Measurements from ENCODE around the gene MIS18A.
"Not testable (repeated sequence)": the region's sequence is repeated elsewhere in the genome, so short reads cannot be mapped to it uniquely, and the experiment has no call there.

The MIS18A gene

DNA sequence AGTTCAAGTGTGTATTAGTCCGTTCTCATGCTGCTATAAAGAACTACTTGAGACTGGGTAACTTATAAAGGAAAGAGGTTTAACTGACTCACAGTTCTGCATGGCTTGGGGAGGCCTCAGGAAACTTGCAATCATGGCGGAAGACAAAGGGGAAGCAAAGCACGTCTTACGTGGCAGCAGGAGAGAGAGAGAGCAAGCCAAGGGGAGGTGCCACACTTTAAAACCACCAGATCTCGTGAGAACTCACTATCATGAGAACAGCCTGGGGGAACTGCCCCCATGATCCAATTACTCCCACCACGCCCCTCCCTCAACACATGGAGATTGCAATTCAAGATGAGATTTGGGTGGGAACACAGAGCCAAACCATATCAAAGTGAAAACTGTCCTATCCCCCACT, 4.1 kb upstream of the MIS18A start:
- no peak for TF ChIP-seq CTCF (IDR thresholded peaks at IDR 0.05; ENCODE audit: control extremely low read depth, extremely low read depth, low read depth, missing control alignments)
- CTCF ChIA-PET, result no interaction called here
- POLR2A ChIA-PET, result no interaction called here
- no peak for DNase-seq (ENCODE audit: extremely low spot score)

DNA sequence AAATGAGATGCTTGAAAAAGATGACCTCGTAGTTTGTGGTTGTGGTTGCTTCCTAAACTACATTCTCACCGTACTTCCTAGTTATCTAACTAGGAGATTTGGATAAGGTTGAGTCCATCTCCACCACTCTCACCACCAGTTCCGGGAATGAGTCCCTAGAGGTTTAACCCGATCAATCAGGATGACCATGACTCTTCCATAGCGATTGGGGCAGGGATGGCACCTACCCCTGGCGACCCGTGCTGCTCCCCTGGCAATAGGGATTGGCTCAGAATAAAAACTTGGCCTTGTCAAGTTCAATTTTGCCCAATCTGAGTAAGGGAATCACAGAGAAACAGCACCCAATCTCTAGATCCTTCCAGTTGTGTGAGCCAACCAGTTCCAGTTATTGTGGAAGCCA, 2.7 kb upstream of the MIS18A start:
- no peak for TF ChIP-seq CTCF (IDR thresholded peaks at IDR 0.05; ENCODE audit: control extremely low read depth, extremely low read depth, low read depth, missing control alignments)
- no peak for DNase-seq (ENCODE audit: extremely low spot score)
- POLR2A ChIA-PET, result no interaction called here
- CTCF ChIA-PET, result no interaction called here

- no peak for DNase-seq (ENCODE audit: extremely low spot score)
- ChIA-PET CTCF (interaction anchor here (1.0 to 1.1 kb wide), 2 partner anchors 16 to 79 kb away, joined by 3 read pairs; no protein-coding TSS in a partner anchor), POLR2A (interaction anchor here (0.6 kb wide), 1 partner anchor 107 kb away, joined by 5 read pairs; no protein-coding TSS in a partner anchor)
- TF ChIP-seq CTCF (IDR thresholded peaks at IDR 0.05; ENCODE audit: control extremely low read depth, extremely low read depth, low read depth, missing control alignments), result no peak
These were observed 480 bp upstream of the MIS18A start for GRCh38 chr21:32279377-32279680.

- CTCF ChIA-PET, result no interaction called here
- DNase-seq (ENCODE audit: extremely low spot score), result no peak
- no peak for TF ChIP-seq CTCF (IDR thresholded peaks at IDR 0.05; ENCODE audit: control extremely low read depth, extremely low read depth, low read depth, missing control alignments)
- POLR2A ChIA-PET, result no interaction called here
These were observed 746 bp downstream of the MIS18A start for GRCh38 chr21:32278103-32278502.

DNA sequence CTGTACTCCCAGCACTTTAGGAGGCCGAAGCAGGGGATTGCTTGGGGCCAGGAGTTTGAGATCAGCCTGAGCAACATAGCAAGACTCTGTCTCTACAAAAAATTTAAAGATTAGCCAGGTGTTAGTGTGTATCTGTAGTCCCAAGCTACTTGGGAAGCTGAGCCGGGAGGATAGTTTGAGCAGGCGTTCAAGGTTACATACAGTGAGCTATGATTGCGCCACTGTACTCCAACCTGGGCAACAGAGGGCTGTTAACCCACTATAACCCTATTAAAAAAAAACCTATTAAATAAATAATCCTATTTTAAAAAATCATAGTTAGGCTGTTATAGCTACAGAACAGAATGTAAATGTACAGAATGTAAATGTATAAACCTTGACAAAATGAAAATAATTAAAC, 2.2 kb downstream of the MIS18A start:
- TF ChIP-seq CTCF (IDR thresholded peaks at IDR 0.05; ENCODE audit: control extremely low read depth, extremely low read depth, low read depth, missing control alignments), result no peak
- POLR2A ChIA-PET, result no interaction called here
- DNase-seq (ENCODE audit: extremely low spot score), result no peak
- CTCF ChIA-PET, result interaction anchor here (1.4 kb wide), 1 partner anchor 9 kb away, joined by 3 read pairs; no protein-coding TSS in a partner anchor

DNA sequence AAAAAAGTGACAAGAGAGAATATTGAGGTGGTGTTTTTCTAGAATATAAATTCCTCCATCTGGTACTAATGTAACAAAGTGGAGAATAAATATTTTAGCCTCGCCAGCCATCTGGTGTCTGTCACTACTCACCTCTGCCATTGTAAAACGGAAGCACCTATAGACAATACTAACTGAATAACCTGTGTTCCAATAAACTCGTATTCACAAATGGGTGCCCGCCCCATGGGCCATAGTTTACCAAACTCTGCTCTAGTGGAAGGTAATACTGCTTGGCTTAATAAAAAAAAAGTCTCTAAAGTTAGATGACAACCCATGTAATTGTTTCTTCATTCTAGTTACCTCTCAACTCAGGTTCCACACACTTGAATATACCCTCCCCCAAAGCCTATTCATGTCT, 8.1 kb downstream of the MIS18A start:
- CTCF ChIA-PET, result interaction anchor here (1.0 to 1.5 kb wide), 2 partner anchors 8 to 12 kb away, joined by 4 to 6 read pairs; no protein-coding TSS in a partner anchor
- TF ChIP-seq CTCF (IDR thresholded peaks at IDR 0.05; ENCODE audit: control extremely low read depth, extremely low read depth, low read depth, missing control alignments), result no peak
- DNase-seq (ENCODE audit: extremely low spot score), result no peak
- POLR2A ChIA-PET, result interaction anchor here (0.7 kb wide), 1 partner anchor 330 kb away, joined by 4 read pairs; no protein-coding TSS in a partner anchor

GRCh38 chr21:32265321-32265720, 13.5 kb downstream of the MIS18A start:
- POLR2A ChIA-PET; DNase-seq (ENCODE audit: extremely low spot score): not testable (repeated sequence)
- CTCF ChIA-PET, result interaction anchor here (1.9 kb wide), 1 partner anchor 21 kb away, joined by 4 read pairs; no protein-coding TSS in a partner anchor
